Activated T-cell treated with anti-CD3 and anti-CD28 coated beads, Interleukin-2, amount 50 U/mL, for 72 hours (primary cell): Measurements from ENCODE around the gene PAK2. TPM values are rescaled to one million over a fixed set of nuclear protein-coding genes. Genes with fewer than 3 reads are reported as not detected.
"Not testable (repeated sequence)": the region's sequence is repeated elsewhere in the genome, so short reads cannot be mapped to it uniquely, and the experiment has no call there.

Experiments used
- ATAC-seq, 2 donors: fragments of 150-1000 bp; cut with Tn5 transposase; replicated peaks in 1 of 2; 2 replicates each; pipeline ENCODE4 v1.10.0; 2021; ENCODE audit warnings: moderate library complexity in 2 of 2, mild to moderate bottlenecking in 1 of 2
- DNase-seq, 2 donors: peaks; one replicate each; pipeline ENCODE4 v3.0.0; 2021 to 2022; ENCODE audit warnings: mixed read lengths in 1 of 2
- H3K27ac Mint-ChIP-seq: one replicate; pipeline ENCODE4 v1.8.0; 2022; ENCODE audit warnings: mild to moderate bottlenecking, moderate library complexity, mixed read lengths
- H3K27me3 Mint-ChIP-seq: one replicate; pipeline ENCODE4 v1.8.0; 2022; ENCODE audit warnings: low read depth, mixed read lengths
- H3K36me3 Mint-ChIP-seq, 2 donors: one replicate each; pipeline ENCODE4 v1.8.0; 2022; ENCODE audit warnings: mixed read lengths in 2 of 2, mild to moderate bottlenecking in 1 of 2; ENCODE audit not compliant: insufficient read depth in 2 of 2
- H3K4me1 Mint-ChIP-seq: one replicate; pipeline ENCODE4 v1.8.0; 2022; ENCODE audit warnings: low read depth, mixed read lengths
- H3K4me3 Mint-ChIP-seq, 2 donors: one replicate each; pipeline ENCODE4 v1.8.0; 2022; ENCODE audit warnings: mild to moderate bottlenecking in 2 of 2, mixed read lengths in 2 of 2, moderate library complexity in 2 of 2
- H3K9me3 Mint-ChIP-seq, 2 donors: one replicate each; pipeline ENCODE4 v1.8.0; 2022; ENCODE audit warnings: mixed read lengths in 2 of 2
- total RNA-seq, 2 donors: library from RNA; stranded (reverse); gene quantifications; one replicate each; pipeline ENCODE4 v1.2.3, GENCODE V29; 2022

Gene PAK2
- total RNA-seq, 2 donors from 2014 or later = 99.9 to 109 TPM

DNA sequence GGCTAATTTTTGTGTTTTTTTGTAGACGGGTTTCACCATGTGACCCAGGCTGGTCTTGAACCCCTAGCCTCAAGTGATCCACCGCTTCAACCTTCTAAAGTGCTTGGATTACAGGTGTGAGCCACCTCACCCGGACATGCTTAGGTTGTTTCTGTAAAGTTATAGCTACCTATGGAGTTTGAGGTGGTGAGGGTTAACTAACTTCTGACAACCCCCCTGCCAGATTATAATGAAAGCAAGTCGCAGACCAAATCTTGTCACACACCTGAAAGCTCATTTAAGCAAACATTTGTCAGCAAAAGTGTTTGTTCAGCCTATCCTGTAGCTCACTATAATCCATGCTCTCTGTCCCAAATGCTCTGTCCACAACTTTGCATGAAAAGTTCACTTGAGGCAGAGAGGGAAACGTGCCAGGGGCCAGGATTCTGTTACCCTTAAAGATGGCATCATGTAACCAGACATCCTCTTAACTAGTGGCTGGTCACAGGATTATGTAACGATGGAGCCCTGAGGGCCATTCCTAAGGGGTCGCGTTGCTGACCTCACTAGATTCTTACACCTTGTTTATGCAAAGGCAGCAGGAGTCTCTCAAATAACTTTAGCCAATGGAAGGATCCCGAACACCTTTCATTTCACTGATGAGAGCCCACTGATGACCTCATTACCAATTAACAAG, 103.9 kb downstream of the PAK2 start:
- ATAC-seq = no peak
- DNase-seq = no peak
- no peaks in the 10 kb centered on the region for H3K27me3 Mint-ChIP-seq
- H3K27ac Mint-ChIP-seq = no peak overlapping the region
- no peaks in the 10 kb centered on the region for H3K36me3 Mint-ChIP-seq
- no peak overlapping the region for H3K4me3 Mint-ChIP-seq
- H3K9me3 Mint-ChIP-seq = no peaks in the 10 kb centered on the region
- no peaks in the 10 kb centered on the region for H3K4me1 Mint-ChIP-seq

GRCh38 chr3:196844235-196845219, 104.9 kb downstream of the PAK2 start:
- H3K27me3 Mint-ChIP-seq, H3K9me3 Mint-ChIP-seq, H3K4me3 Mint-ChIP-seq, H3K27ac Mint-ChIP-seq, H3K36me3 Mint-ChIP-seq, DNase-seq, H3K4me1 Mint-ChIP-seq: not testable (repeated sequence)
- ATAC-seq = peak in 1 of 2 donors; percentile 25

GRCh38 chr3:196848375-196848774, 108.7 kb downstream of the PAK2 start:
- ATAC-seq, H3K27me3 Mint-ChIP-seq, H3K4me3 Mint-ChIP-seq, H3K9me3 Mint-ChIP-seq, H3K27ac Mint-ChIP-seq, H3K4me1 Mint-ChIP-seq, H3K36me3 Mint-ChIP-seq, DNase-seq: not testable (repeated sequence)

DNA sequence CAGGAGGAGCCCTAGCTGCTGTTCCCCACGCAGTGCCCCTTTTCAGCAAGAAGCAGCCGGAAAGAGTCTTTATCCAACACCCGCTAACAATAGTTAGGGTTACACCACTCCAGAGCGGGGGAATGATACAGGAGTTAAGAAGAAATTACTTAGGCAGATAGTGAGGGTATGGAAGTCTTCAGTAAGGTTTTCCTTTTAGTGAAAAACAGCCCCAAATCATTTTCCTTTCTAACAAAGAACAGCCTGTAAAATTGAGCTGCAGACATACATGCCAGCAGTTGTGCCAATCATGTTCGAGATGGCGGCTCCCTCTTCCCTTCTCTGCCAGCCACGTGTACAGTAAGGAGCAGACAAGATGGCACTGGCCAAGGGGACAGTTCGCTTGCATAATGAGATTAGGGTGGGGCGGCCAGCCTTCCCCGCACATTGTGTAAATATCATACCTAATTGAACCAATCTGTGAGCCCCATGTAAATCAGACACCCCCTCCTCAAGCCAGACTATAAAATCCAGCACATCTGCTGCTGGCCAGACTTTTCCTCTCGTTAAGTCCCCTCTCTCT, 109.6 kb downstream of the PAK2 start:
- Mint-ChIP-seq H3K27me3 (peaks cover 5% of the 10 kb centered on the region), H3K4me3 (no peak overlapping the region), H3K4me1 (no peaks in the 10 kb centered on the region), H3K27ac (no peak overlapping the region), H3K9me3 (no peaks in the 10 kb centered on the region), H3K36me3 (no peaks in the 10 kb centered on the region)
- ATAC-seq (no peak), DNase-seq (no peak)

GRCh38 chr3:196863000-196863399, 123.3 kb downstream of the PAK2 start:
- not testable (repeated sequence) for H3K4me1 Mint-ChIP-seq, H3K27me3 Mint-ChIP-seq, H3K4me3 Mint-ChIP-seq, DNase-seq, ATAC-seq, H3K9me3 Mint-ChIP-seq, H3K27ac Mint-ChIP-seq, H3K36me3 Mint-ChIP-seq

DNA sequence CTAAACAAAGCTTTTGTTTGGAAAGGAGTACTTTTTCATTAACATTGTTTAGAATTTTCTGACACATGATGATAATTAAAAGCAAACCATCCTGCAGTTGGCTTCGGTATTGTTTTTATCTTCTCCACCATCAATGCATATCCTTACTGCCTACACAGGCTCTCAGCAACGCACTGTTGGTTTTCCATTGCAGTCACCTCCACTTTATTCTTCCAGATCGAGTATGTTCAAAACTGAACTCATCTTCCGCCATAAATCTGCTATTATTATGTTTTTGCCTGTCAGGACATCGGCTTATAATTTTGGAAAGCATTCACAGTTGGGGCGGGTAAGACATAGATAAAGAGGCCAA, 127.5 kb downstream of the PAK2 start:
- Mint-ChIP-seq H3K27me3 (no peaks in the 10 kb centered on the region), H3K36me3 (peaks cover 1 to 3% of the 10 kb centered on the region in 2 donors), H3K4me3 (peak overlapping the region; percentile 90 to 91), H3K4me1 (peaks cover 19% of the 10 kb centered on the region), H3K27ac (peak overlapping the region; percentile 92), H3K9me3 (peaks cover 0 to 5% of the 10 kb centered on the region in 2 donors)
- no peak for ATAC-seq
- DNase-seq = no peak

DNA sequence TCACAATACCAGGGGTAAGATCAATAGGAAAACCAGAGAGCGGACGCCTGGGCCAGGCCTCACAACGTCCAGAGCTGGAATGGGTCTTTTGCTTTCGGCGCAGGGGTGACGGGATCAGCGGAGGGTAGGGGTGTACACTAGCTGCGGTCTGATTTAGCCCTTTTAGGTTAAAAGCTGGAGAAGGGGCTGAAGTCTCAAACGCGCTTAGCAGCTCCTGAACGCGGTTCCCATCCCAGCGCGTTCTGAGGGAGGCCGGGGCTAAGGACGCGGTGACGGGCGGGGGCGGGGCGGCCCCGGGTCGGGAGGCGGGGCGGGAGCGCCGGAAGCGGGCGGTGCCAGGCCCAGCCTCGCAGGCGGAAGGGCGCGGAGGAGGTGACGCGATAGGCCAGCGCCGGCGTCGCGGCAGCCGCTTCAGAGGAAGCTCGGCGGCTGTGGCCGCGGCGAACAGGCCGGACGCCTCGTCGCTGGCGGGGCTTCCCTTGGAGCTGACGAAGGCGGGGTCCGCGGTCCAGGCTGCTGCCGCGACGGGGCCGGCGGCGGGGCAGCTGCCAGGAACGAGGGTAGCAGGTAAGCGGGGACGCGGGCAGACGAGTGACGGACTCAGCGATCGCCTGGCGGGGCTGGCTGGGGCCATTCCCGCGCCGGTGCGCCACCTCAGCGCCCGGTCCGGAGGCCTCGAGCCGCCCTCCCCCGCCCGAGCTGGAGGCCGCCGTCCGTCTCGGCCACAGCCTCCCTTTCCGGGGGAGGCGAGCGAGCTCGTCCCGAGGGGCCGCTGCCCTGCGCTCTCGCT, 128.0 kb downstream of the PAK2 start, which contains the start of gene SENP5:
TSS of gene SENP5 (plus strand) at position 414 of the 790 bp plus-strand sequence. CDS start 17,262 bp downstream, outside the sequence.
- H3K27me3 Mint-ChIP-seq = no peaks in the 10 kb centered on the region
- H3K36me3 Mint-ChIP-seq = peaks cover 1 to 3% of the 10 kb centered on the region in 2 donors
- peaks cover 19% of the 10 kb centered on the region for H3K4me1 Mint-ChIP-seq
- H3K27ac Mint-ChIP-seq = peak within 1 kb of the TSS; percentile 96
- ATAC-seq = peak; percentile 97
- peak within 1 kb of the TSS; percentile 91 to 96 for H3K4me3 Mint-ChIP-seq
- H3K9me3 Mint-ChIP-seq = peaks cover 0 to 5% of the 10 kb centered on the region in 2 donors
- peak; percentile 92 to 93 for DNase-seq

DNA sequence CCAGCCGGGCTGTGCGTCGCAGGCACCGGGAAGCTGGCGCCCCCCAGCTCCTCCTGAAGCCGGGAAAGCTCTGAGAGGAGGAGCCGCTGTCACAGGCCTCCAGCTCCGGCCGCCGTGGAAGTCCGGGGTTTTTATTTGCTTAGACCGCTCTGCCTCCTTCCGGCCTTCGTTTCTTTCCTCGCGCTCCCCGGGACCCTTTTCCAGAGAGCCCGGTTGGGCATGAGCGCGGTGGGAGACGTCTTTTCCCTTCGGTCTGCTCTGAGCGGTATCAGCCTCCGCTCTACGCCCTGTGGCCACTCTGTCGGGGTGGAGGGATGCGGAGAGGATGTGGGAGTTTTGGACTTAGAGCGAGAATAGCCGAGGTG, 128.6 kb downstream of the PAK2 start:
- peaks cover 1 to 3% of the 10 kb centered on the region in 2 donors for H3K36me3 Mint-ChIP-seq
- DNase-seq (peak; percentile 37 to 39), ATAC-seq (peak; percentile 13 to 31)
- peak overlapping the region; percentile 91 to 96 for H3K4me3 Mint-ChIP-seq
- no peaks in the 10 kb centered on the region for H3K27me3 Mint-ChIP-seq
- peaks cover 19% of the 10 kb centered on the region for H3K4me1 Mint-ChIP-seq
- H3K9me3 Mint-ChIP-seq = peaks cover 0 to 1% of the 10 kb centered on the region in 2 donors
- H3K27ac Mint-ChIP-seq = peak overlapping the region; percentile 96

- no peak for DNase-seq
- H3K9me3 Mint-ChIP-seq = no peaks in the 10 kb centered on the region
- H3K4me3 Mint-ChIP-seq = no peak overlapping the region
- no peak overlapping the region for H3K27ac Mint-ChIP-seq
- H3K36me3 Mint-ChIP-seq = peaks cover under 1 to 3% of the 10 kb centered on the region in 2 donors
- no peak for ATAC-seq
- peaks cover 40% of the 10 kb centered on the region for H3K4me1 Mint-ChIP-seq
- no peaks in the 10 kb centered on the region for H3K27me3 Mint-ChIP-seq
Observed at GRCh38 chr3:196872316-196872715, 132.7 kb downstream of the PAK2 start.

GRCh38 chr3:196874511-196875094, 134.9 kb downstream of the PAK2 start:
- H3K4me3 Mint-ChIP-seq, DNase-seq, H3K27ac Mint-ChIP-seq, H3K9me3 Mint-ChIP-seq, ATAC-seq, H3K36me3 Mint-ChIP-seq, H3K27me3 Mint-ChIP-seq: not testable (repeated sequence)
- H3K4me1 Mint-ChIP-seq = peaks cover 54% of the 10 kb centered on the region

DNA sequence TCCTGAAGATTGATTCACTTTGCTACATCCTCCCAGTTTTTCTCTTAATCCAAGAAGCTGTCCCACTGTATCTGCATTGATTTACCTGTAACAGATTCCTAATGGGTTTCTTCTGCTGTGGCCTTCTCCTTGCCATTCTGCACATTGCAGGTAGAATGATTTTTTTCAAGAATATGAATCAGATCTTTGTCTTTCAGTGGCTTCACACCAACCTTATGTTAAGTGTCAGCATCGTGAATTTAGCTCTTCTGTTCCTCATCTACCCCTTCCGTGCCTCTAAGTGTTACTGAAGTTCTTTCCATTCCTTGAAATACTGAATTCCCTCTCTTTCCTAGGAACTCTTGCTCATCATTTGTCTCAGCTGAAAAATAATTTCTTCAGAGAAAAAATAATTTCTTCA, 135.6 kb downstream of the PAK2 start:
- DNase-seq (no peak), ATAC-seq (peak in 1 of 2 donors; percentile 41)
- no peaks in the 10 kb centered on the region for H3K36me3 Mint-ChIP-seq
- H3K27ac Mint-ChIP-seq = peak overlapping the region; percentile 26
- no peaks in the 10 kb centered on the region for H3K9me3 Mint-ChIP-seq
- H3K4me3 Mint-ChIP-seq = peak overlapping the region in 1 of 2 donors; percentile 13
- H3K27me3 Mint-ChIP-seq = no peaks in the 10 kb centered on the region
- H3K4me1 Mint-ChIP-seq = peaks cover 54% of the 10 kb centered on the region
